Activated CD4-positive, CD25-positive, alpha-beta regulatory T cell (primary cell): ENCODE data around the gene VASN.

ENCODE experiments used
- DNase-seq, 4 experiments: peaks; one replicate each; lab custom pipeline; 2025; lab: John Stamatoyannopoulos, UW

The VASN gene

GRCh38 chr16:4403133-4403949 lies 31.7 kb downstream of the VASN start:
- no peak for DNase-seq

- no peak for DNase-seq
Measured at GRCh38 chr16:4404247-4404966, 32.8 kb downstream of the VASN start.

- no peak for DNase-seq
Measured at GRCh38 chr16:4404967-4405696, 33.5 kb downstream of the VASN start.

GRCh38 chr16:4407543-4408322 lies 36.1 kb downstream of the VASN start:
- no peak for DNase-seq

- DNase-seq = no peak
Measured at GRCh38 chr16:4408323-4408690, 36.7 kb downstream of the VASN start.

GRCh38 chr16:4409081-4409932 lies 37.7 kb downstream of the VASN start:
- no peak for DNase-seq

- DNase-seq = no peak
Measured at GRCh38 chr16:4410335-4411075, 38.9 kb downstream of the VASN start.

- no peak for DNase-seq
Measured at GRCh38 chr16:4411684-4412083, 40.0 kb downstream of the VASN start.

- DNase-seq = no peak
Measured at GRCh38 chr16:4412159-4412558, 40.5 kb downstream of the VASN start.

- DNase-seq = no peak
Measured at GRCh38 chr16:4412854-4413253, 41.2 kb downstream of the VASN start.

- DNase-seq = peak; percentile 38 to 62 (median 46)
Measured at GRCh38 chr16:4414187-4414917, 42.7 kb downstream of the VASN start.

- peak in 2 of 4 experiments; percentile 25 to 29 for DNase-seq
Measured at GRCh38 chr16:4415538-4416199, 44.0 kb downstream of the VASN start.

- peak; percentile 96 to 99 (median 98) for DNase-seq
Measured at GRCh38 chr16:4416200-4417032, 44.8 kb downstream of the VASN start, which contains the start of gene CORO7. Gene CORO7 (minus strand): TSS chr16:4416596. CDS start chr16:4416518, 78 bp downstream.

- no peak for DNase-seq
Measured at GRCh38 chr16:4419402-4419959, 47.8 kb downstream of the VASN start.

GRCh38 chr16:4420505-4421105 lies 49.0 kb downstream of the VASN start:
- DNase-seq = no peak

- peak; percentile 85 to 93 (median 89) for DNase-seq
Measured at GRCh38 chr16:4425378-4426020, 53.9 kb downstream of the VASN start, which contains the start of gene DNAJA3. Gene DNAJA3 (plus strand): TSS chr16:4425868. CDS start chr16:4425882, 14 bp downstream.
